GM18508 (cell line): ENCODE measurements around the gene SCAPER.
"Not testable (repeated sequence)": the region's sequence is repeated elsewhere in the genome, so short reads cannot be mapped to it uniquely, and the experiment has no call there.

Source experiments
- ATAC-seq: cut with Tn5 transposase; IDR thresholded peaks from one replicate; pipeline ENCODE4 v1.9.1; 2021; ENCODE audit warnings: moderate number of reproducible peaks; ENCODE audit not compliant: insufficient read depth, unreplicated experiment

The SCAPER gene

DNA sequence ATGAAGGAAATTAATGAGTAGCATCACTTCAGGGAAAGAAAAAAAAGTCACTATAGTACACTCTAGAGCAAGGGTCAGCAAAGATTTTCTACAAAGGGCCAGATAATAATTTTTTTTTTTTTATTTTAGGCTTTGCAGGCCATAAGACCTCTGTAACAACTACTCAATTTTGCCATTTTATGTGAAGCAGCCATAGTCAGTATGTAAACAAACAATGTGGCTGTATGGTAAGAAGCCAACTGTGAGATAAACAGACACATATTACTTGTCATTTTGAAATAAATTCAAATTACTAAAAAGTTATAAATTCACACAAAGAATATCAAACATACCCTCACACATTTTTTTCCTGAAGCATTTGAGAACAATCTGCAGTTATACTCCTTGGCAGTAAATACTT lies 40.6 kb downstream of the SCAPER start:
- no peak for ATAC-seq

DNA sequence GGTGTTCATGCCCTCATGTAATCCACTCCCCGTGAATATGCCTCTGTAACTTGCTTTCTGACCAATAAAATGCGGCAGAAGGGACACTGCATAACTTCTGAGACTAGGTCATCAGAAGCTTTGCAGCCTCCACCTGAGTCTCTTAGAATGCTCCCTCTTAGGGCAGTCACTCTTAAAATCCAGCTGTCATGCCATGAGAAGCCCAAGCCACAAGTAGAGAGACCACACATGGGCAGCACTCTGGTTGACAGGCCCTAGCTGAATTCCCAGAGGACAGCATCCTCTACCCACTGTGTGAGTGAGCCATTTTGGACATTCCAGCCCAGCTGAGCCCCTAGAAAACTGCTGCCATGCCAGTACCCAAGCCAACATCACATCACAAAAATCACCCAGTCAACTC lies 41.4 kb downstream of the SCAPER start:
- no peak for ATAC-seq

DNA sequence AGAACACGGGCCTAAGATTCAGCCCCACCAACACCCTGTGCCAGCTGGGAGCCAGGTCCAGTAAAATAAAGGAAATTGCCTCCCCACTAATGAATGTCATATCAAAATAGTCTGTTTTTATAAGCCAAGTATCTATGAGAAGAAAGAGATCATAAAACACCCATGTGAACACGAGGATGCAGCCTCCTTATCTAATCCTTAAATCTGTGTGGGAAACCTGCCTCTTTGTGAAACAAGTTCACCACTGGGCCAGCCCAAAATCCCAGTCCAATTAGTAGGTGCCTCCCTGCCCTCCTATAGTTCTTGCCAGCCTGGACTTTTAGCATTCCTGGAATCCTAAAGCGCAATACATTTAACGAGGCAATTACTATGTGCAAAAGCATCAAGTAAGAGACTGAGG lies 42.0 kb downstream of the SCAPER start:
- no peak for ATAC-seq

DNA sequence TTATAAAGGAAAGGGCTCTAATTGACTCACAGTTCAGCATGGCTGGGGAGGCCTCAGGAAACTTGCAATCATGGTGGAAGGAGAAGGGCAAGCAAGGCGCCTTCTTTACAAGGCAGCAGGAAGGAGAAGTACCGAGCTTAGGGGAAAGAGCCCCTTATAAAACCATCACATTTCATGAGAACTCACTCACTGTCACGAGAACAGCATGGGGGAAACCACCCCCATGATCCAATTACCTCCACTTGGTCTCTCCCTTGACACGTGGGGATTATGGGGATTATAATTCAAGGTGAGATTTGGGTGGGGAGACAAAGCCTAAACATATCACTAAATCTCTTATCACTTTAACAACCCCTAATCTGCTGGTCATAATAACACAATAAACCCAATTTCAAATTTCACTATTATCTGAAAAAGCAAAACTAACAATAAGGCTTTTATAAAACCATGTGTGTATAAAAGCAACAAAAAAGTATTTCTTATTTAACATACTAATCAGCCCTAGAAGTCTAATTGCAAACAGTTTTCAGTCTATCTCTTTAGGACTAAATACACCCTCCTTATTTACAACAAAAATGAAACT lies 43.2 kb downstream of the SCAPER start:
- ATAC-seq: no peak

DNA sequence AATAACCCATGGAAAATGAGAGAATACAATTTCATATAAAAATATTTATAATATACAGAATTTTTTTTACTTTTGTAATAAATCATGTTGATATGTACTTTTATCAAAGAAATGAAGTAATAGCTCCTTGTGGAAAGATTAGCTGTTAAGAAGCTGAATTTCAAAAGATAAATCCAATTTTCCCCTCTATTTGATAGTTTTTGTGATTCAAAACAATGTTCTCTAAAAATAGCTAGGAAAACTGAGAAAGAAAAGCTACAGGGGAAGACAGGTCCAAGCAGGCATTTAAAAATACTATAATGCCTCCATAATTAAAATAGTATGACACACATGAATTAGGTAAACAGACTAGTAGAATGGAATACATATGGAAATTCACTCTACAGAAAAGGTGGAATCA lies 44.9 kb downstream of the SCAPER start:
- no peak for ATAC-seq

DNA sequence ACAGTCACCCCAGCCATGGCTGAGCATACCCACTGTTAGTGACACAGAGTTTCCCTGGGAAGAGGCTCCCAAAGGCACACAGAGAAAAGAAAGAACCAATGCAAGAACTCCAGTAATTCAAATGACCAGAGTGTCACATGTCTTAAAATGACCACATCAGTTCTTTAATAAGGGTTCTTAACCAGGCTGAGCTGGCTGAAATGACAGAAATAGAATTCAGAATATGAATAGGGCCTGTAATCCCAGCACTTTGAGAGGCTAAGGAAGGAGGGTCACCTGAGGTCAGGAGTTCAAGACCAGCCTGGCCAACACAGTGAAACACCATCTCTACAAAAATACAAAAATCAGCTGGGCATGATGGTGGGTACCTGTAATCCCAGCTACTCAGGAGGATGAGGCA lies 54.8 kb downstream of the SCAPER start:
- ATAC-seq: not testable (repeated sequence)

DNA sequence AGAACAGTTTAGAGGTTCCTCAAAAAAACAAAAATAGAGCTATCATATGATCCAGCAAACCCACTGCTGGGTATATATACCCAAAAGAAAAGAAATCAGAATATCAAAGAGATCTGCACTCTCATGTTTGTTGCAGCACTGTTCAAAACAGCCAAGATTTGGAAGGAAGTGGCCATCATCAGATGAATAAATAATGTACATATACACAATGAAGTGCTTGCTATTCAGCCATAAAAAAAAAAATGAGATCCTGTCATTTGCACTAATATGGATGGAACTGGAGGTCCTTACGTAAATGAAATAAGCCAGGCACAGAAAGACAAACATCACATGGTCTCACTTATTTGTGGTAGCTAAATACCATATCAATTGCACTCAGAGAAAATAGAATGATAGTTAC lies 58.4 kb downstream of the SCAPER start:
- no peak for ATAC-seq

DNA sequence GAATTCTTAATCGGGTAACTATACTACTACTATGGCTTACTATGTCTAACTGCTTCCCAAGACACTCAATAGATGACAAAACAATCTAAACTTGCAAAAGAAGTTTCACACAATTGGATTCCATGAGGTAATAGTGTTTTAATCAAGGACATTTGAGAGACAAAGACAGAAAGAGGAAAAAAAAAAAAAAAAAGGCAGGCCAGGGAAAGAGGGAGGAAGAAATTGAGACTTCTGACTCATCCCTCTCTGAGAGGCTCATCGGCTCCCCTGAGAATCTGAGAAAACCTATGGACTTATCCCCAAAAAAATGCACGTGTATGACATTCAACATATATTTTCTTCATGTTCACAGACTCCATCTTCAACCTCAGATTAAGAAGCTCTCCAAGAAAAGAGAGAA lies 61.0 kb downstream of the SCAPER start:
- no peak for ATAC-seq

DNA sequence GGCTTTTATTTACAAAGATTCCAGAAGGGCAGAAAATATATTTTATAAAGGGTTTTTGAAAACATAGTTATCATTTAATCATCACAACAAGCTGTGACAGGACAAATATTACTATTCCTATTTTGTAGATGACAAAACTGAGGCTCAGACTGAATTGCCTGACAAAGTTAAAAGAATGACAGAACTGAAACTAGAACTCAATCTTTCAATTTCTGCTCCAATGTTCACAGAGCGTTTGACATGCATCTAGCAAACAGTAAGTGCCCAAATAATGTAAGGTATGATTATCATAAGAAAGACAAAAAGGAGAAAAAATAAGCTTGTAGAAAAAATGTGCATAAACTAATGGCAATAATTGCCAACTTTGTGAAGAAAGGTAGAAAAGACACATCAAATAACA lies 61.9 kb downstream of the SCAPER start:
- no peak for ATAC-seq

DNA sequence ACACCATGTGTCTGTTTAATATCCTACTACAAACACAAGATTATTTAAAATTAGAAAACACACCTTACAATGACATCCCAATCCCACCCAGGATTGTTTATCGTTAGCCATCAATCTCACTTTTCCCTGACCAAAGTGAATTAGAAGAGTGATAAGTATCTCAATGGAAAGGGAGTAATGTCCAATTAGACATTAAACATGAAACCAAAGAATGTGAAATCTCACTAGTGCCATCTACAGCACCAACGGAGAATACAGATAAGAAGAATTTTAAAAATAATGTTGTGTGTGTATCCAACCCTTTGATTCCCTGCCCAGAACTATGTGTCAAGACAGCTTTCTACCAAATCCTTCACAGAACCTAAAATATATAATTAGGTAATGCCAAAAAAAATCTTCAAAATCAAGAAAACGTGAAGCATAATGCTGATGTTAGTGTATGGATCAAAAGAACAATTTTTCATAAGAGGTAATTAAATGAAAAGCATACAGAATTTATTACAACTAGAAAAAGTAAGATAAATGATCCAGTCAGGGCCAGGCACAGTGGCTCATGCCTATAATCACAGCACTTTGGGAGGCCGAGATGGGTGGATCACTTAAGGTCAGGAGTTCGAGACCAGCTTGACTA lies 64.2 kb downstream of the SCAPER start:
- ATAC-seq: no peak

DNA sequence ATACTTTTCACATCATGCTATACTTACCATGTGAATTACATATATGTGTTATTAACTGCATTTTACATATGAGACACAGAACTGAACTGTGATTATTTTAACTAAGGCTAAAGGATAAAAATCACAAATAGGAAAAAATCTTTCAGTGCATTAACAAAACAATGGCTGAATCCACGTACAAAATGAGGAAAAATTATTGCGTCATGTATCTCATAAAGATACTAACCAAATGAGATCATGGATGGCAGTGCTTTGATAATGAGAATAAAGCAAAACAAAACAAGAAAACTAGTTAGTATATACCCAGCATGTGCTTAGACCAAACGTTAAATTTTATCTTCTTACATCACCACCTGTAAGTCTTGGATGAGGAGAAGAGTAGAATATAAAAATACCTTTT lies 66.0 kb downstream of the SCAPER start:
- ATAC-seq: no peak

DNA sequence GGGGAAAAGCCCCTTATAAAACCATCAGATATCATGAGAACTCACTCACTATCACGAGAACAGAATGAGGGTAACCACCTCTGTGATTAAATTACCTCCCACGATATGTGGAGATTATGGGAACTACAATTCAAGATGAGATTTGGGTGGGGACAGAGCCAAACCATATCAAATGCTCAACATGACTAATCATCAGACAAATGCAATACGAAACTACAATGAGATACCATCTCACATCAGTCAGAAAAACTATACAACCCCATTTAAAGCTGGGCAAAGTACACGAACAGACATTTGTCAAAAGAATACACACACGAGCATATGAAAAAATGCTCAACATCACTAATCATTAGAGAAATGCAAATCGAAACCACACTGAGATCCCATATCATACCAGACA lies 67.7 kb downstream of the SCAPER start:
- ATAC-seq: no peak

DNA sequence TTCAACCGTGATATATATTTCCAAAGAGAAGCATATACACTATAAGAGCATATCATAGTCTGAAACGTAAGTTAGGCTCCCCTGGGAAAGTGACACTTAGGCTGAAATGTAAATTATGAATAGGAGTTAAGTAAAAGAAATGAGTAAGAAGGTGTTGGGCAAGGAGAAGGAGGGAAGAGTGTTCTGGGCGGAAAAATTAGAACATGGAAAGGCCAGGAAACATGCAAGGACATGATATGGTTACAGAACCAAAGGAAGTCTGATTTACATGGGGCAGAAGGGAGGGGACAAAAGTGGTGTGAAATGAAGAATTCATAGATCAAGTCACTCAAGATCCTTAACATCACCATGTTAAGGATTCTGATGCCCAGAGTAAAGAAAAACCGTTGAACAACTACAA lies 75.2 kb downstream of the SCAPER start:
- ATAC-seq: no peak

DNA sequence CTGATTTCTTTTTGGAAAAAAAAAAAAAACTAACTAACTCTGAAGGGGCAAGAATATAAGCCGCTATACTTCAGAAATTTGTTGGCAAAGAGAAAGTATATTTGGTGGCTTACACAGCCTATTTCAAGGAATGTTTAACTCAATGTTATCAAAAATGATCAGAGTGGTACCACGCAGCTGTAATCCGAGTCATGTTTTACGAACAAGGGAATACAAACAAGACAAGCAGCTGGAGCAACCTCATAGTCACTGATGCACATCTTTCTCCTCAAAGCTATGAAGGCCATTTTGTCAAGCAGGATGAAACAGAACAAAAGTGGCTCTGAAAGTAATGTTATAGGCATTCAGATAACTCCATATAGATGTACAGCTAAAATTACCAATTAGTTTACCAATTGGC lies 81.2 kb downstream of the SCAPER start:
- ATAC-seq: no peak

DNA sequence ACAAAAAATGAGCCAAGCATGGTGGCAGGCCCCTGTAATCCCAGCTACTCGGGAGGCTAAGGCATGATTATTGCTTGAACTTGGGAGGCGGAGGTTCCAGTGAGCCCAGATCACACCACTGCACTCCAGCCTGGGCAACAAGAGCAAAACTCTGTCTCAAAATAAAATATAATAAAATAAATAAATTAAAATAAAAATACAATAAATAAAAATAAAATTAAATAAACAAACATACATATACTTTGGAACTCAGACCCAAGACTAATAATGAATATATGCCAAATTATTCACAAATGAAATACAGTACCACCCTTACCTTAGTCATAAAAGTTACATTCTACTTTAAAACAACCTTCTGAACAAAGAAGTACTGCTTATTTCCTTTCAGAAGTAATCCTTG lies 81.8 kb downstream of the SCAPER start:
- ATAC-seq: no peak

DNA sequence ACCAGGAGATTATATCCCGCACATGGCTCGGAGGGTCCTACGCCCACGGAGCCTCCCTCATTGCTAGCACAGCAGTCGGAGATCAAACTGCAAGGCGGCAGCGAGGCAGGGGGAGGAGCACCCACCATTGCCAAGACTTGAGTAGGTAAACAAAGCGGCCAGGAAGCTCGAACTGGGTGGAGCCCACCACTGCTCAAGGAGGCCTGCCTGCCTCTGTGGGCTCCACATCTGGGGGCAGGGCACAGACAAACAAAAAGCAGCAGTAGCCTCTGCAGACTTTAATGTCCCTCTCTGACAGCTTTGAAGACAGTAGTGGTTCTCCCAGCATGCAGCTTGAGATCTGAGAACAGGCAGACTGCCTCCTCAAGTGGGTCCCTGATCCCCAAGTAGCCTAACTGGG lies 86.2 kb downstream of the SCAPER start:
- not testable (repeated sequence) for ATAC-seq

DNA sequence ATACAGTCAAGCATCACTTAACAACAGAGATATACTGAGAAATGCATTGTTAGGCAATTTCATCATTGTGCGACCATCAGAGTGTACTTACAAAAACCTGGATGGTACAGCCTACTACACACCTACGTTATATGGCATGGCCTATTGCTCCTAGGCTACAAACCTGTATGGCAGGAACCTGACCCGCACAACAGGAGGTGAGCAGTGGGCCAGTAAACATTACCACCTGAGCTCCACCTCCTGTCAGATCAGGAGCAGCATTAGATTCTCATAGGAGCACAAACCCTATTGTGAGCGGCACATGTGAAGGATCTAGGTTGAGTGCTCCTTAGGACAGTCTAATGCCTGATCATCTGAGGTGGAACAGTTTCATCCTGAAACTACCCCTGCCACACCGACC lies 89.7 kb downstream of the SCAPER start:
- no peak for ATAC-seq

DNA sequence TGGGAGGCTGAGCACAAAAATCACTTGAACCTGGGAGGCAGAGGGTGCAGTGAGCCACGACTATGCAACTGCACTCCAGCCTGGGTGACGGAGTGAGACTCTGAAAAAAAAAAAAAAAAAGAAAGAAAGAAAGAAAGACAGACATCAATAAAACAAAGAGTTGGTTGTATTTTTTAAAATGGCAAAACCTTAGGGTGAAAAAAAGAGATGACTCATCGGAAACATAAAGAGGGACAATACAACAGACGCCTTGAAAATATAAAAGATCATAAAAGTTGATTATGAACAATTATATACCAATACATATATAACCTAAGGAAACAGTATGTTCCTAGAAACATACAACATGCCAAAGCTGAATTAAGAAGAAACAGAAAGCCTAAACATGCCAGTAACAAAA lies 92.8 kb downstream of the SCAPER start:
- ATAC-seq: no peak

DNA sequence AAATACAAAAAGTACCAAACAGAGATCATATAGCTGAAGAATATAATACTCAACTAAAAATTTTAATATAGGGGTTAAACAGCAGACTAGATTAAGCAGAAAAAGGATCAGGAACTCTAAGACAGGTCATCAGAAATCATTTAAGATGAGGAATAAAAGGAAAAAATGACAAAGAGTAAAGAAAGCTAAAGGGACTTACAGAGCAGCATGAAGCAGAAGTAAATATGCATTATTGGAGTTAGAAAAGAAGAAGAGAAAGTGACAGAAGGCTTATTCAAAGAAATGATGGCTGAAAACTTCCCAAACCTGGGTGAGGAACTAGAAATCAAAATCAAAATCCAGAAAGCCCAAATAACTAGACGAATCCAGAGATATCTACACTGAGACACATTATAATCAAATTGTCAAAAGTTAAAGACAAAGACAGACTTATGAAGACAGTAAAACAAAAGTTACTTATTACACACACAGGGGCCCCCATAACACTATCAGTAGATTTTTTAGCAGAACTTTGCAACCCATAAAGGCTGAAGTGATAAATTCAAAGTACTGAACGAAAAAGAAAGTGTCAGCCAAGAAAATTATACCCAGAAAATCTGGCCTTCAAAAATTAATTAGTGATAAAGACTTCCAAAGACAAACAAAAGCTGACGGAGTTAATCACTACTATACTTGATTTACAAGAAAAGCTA lies 95.6 kb downstream of the SCAPER start:
- no peak for ATAC-seq

DNA sequence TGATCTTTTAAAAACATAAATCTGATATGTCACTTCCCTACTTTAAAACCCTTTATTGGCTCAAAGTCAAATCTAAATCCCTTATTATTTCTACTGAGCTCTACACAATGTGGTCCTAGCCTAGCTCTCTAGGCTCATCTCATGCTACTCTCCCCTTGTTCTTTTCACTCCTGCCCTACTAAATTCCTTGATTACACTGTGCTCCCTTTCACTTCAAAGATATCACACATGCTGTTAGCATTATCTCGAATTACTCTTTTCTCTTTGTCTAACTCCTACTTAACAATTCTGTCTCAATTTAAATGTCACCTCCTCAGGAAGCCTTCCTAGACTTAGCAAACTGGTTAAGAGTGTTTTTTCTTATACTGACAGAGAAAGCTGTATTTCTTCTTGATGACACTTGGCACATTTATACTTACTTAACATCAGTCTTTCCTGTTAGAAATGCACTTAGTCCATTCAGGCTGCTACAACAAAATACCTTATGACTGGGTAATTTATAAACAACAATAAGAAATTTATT lies 102.0 kb downstream of the SCAPER start:
- no peak for ATAC-seq

DNA sequence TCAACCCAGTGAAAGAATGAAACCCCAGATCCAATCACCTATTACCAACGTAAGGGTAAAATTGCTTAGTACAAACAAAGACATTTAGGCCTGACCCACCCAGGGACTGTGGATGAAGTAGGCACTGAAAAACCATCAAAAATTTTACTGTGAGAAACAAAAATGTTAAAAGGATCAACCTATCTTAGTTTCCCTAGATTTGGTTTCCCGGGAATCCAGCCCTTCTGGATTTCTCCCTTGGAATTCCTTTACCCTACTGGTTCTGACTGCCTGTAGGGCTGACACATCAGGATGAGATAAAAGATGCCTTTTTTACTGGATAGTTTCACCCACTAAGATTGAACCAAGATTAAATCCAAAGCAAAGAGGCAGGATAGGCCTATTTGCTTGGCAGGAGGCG lies 102.7 kb downstream of the SCAPER start:
- no peak for ATAC-seq

DNA sequence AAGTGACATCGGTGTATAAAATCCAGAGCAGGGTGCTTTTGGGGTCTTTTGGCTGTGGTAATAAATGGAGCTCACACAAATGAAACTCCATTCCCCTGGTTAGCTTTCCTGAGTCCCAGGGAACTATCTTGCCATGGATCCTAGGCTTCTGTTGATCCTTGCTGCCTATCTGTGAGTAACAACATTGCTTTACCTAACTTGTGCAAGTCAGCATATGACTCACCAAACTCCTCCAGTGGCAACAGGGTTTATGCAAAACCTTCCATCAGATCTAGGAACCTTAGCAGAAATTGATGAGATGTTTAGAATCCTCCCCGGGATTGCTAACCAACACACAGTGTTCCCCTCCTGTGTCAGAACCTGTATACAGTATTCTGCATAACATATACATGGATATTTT lies 105.4 kb downstream of the SCAPER start:
- ATAC-seq: no peak
